ENCODE data around the gene UGT8. TPM values are rescaled to one million over a fixed set of nuclear protein-coding genes. Genes with fewer than 3 reads are reported as not detected.
"Not testable (repeated sequence)": the region's sequence is repeated elsewhere in the genome, so short reads cannot be mapped to it uniquely, and the experiment has no call there.

UGT8 gene
- total RNA-seq, 2 experiments from 2014 or later: 17.5 to 18.5 TPM

- no peaks in the 10 kb centered on the region for H3K9me2 ChIP-seq (ENCODE audit: insufficient read depth, low read length)
- H3K9me3 ChIP-seq (ENCODE audit: low read length): no peaks in the 10 kb centered on the region
- DNase-seq (ENCODE audit: low spot score): no peak
- no peak overlapping the region for H2AFZ ChIP-seq (ENCODE audit: low read length)
- peaks cover 4% of the 10 kb centered on the region; the same call in 1 of the 2 replicates for H3K79me2 ChIP-seq (ENCODE audit: insufficient read depth, low read depth, low read length)
- no peak overlapping the region for H3K4me3 ChIP-seq (ENCODE audit: low read depth, low read length, poor library complexity, severe bottlenecking)
- ChIA-PET CTCF (ENCODE audit: unreplicated experiment) (interaction anchor here (0.6 kb wide), 2 partner anchors 92 to 1198 kb away, joined by 3 read pairs; no protein-coding TSS in a partner anchor), POLR2A (interaction anchor here (0.6 to 1.0 kb wide), 3 partner anchors 11 to 62 kb away, joined by 3 to 4 read pairs (median 3); no protein-coding TSS in a partner anchor)
- TF ChIP-seq CTCF (conservative IDR thresholded peaks at IDR 0.05; ENCODE audit: low read length) (no peak), EZH2phosphoT487 (IDR thresholded peaks at IDR 0.05; ENCODE audit: borderline replicate concordance, low read depth, low read length) (no peak)
- 0 out of 2 replicates have a peak, but pooled peaks cover 3% of the 10 kb centered on the region for H4K20me1 ChIP-seq (ENCODE audit: insufficient read depth, low read length)
- peaks cover 20% of the 10 kb centered on the region; the same call in 1 of the 2 replicates for H3K36me3 ChIP-seq (ENCODE audit: insufficient read depth, low read length)
- no peak overlapping the region for H3K27ac ChIP-seq (ENCODE audit: low read depth, low read length, poor library complexity, severe bottlenecking)
- H3K4me2 ChIP-seq (ENCODE audit: low read length): no peak overlapping the region
- no peaks in the 10 kb centered on the region for H3K4me1 ChIP-seq (ENCODE audit: insufficient read depth, low read length, poor library complexity, severe bottlenecking)
- intact Hi-C loops (cut with micrococcal nuclease; ENCODE audit: unreplicated experiment): no loop called here
- no TSS peak for BruUV-seq (replicated peaks)
These were observed 64.5 kb downstream of the UGT8 start for GRCh38 chr4:114663083-114663482.

- Histone ChIP-seq H3K9me3 (ENCODE audit: low read length) (no peaks in the 10 kb centered on the region), H3K27ac (ENCODE audit: low read depth, low read length, poor library complexity, severe bottlenecking) (no peak overlapping the region), H3K79me2 (ENCODE audit: insufficient read depth, low read depth, low read length) (no peaks in the 10 kb centered on the region), H3K36me3 (ENCODE audit: insufficient read depth, low read length) (peaks cover 44% of the 10 kb centered on the region), H3K9me2 (ENCODE audit: insufficient read depth, low read length) (no peaks in the 10 kb centered on the region), H2AFZ (ENCODE audit: low read length) (no peak overlapping the region), H3K4me1 (ENCODE audit: insufficient read depth, low read length, poor library complexity, severe bottlenecking) (no peaks in the 10 kb centered on the region), H3K4me3 (ENCODE audit: low read depth, low read length, poor library complexity, severe bottlenecking) (no peak overlapping the region), H4K20me1 (ENCODE audit: insufficient read depth, low read length) (no peaks in the 10 kb centered on the region), H3K4me2 (ENCODE audit: low read length) (no peak overlapping the region)
- intact Hi-C loops (cut with micrococcal nuclease; ENCODE audit: unreplicated experiment): no loop called here
- POLR2A ChIA-PET: interaction anchor here (0.7 to 1.2 kb wide), 2 partner anchors 71 to 269 kb away, joined by 3 read pairs; no protein-coding TSS in a partner anchor
- TF ChIP-seq CTCF (conservative IDR thresholded peaks at IDR 0.05; ENCODE audit: low read length): no peak
- TF ChIP-seq EZH2phosphoT487 (IDR thresholded peaks at IDR 0.05; ENCODE audit: borderline replicate concordance, low read depth, low read length): no peak
- CTCF ChIA-PET (ENCODE audit: unreplicated experiment): interaction anchor here (0.6 kb wide), 1 partner anchor 10 kb away, joined by 3 read pairs; no protein-coding TSS in a partner anchor
- BruUV-seq (replicated peaks): no TSS peak
- DNase-seq (ENCODE audit: low spot score): no peak
These were observed 70.0 kb downstream of the UGT8 start for GRCh38 chr4:114668577-114668976.

GRCh38 chr4:114670733-114671132 is 72.1 kb downstream of the UGT8 start:
- DNase-seq (ENCODE audit: low spot score); H3K4me1 ChIP-seq (ENCODE audit: insufficient read depth, low read length, poor library complexity, severe bottlenecking); H3K79me2 ChIP-seq (ENCODE audit: insufficient read depth, low read depth, low read length); BruUV-seq (replicated peaks); H3K9me2 ChIP-seq (ENCODE audit: insufficient read depth, low read length); intact Hi-C loops (cut with micrococcal nuclease; ENCODE audit: unreplicated experiment); H3K9me3 ChIP-seq (ENCODE audit: low read length); H2AFZ ChIP-seq (ENCODE audit: low read length); H3K4me3 ChIP-seq (ENCODE audit: low read depth, low read length, poor library complexity, severe bottlenecking); H3K27ac ChIP-seq (ENCODE audit: low read depth, low read length, poor library complexity, severe bottlenecking); H3K4me2 ChIP-seq (ENCODE audit: low read length); CTCF ChIA-PET (ENCODE audit: unreplicated experiment); H4K20me1 ChIP-seq (ENCODE audit: insufficient read depth, low read length): not testable (repeated sequence)
- peaks cover 35% of the 10 kb centered on the region for H3K36me3 ChIP-seq (ENCODE audit: insufficient read depth, low read length)
- POLR2A ChIA-PET: interaction anchor here (0.6 kb wide), 1 partner anchor 14 kb away, joined by 3 read pairs; no protein-coding TSS in a partner anchor
